ENCODE measurements around the gene TRIM59. TPM values are rescaled to one million over a fixed set of nuclear protein-coding genes. Genes with fewer than 3 reads are reported as not detected.
"Not testable (repeated sequence)": the region's sequence is repeated elsewhere in the genome, so short reads cannot be mapped to it uniquely, and the experiment has no call there.

Gene TRIM59
- total RNA-seq, 2 donors from 2014 or later: 7.5 to 16.6 TPM

DNA sequence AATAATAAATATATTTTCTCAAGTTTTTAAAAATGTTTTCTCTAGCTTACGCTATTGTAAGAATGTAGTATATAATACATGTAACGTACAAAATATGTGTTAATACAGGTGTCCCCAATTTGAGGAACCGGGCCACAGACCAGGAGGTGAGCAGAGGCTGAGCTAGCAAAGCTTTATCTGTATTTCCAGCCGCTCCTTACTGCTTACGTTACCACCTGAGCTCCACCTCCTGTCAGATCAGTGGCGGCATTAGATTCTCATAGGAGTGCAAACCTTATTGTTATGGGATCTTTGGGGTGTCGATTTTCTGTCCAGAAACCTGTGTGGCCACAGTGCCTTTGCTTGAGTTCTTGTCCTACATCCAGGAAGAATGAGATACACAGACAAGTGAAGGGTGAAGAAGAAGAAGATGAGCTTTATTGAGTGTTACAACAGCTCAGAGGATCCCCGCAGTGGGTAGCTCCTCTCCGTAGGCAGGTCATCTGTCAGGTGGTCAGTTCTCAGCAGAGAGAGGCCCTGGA lies 9.9 kb upstream of the TRIM59 start:
- Histone ChIP-seq H3K36me3 (no peaks in the 10 kb centered on the region), H3K4me1 (no peaks in the 10 kb centered on the region), H3K27ac (no peak overlapping the region), H3K9ac (ENCODE audit: low read depth in 2 of 2, low read length in 2 of 2) (no peak overlapping the region), H3K4me3 (no peak overlapping the region), H3K9me3 (no peaks in the 10 kb centered on the region), H3K27me3 (no peaks in the 10 kb centered on the region)
- intact Hi-C loops (cut with DNase I): no loop called here
- DNase-seq: no peak
- TF ChIP-seq, protein P1, sequence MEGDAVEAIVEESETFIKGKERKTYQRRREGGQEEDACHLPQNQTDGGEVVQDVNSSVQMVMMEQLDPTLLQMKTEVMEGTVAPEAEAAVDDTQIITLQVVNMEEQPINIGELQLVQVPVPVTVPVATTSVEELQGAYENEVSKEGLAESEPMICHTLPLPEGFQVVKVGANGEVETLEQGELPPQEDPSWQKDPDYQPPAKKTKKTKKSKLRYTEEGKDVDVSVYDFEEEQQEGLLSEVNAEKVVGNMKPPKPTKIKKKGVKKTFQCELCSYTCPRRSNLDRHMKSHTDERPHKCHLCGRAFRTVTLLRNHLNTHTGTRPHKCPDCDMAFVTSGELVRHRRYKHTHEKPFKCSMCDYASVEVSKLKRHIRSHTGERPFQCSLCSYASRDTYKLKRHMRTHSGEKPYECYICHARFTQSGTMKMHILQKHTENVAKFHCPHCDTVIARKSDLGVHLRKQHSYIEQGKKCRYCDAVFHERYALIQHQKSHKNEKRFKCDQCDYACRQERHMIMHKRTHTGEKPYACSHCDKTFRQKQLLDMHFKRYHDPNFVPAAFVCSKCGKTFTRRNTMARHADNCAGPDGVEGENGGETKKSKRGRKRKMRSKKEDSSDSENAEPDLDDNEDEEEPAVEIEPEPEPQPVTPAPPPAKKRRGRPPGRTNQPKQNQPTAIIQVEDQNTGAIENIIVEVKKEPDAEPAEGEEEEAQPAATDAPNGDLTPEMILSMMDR (IDR thresholded peaks at IDR 0.05): no peak

DNA sequence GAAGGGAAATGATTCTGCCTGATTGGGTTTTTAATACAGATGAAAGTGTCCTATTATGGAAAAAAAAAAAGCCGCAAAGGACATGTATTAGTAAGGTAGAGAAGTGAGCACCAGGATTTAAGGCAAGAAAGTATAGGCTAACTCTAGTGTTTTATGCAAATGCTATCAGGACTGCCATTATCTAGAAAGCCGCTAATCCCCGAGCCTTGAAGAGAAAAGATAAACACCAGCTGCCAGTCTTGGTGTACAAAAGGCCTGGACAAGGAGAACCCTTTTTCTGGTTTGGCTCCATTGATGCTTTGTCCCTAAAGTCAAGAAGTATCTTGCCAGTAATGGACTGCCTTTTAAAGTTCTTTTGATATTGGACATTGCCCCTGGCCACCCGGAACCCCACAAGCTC lies 8.6 kb upstream of the TRIM59 start:
- Histone ChIP-seq H3K27ac (no peak overlapping the region), H3K9me3 (no peaks in the 10 kb centered on the region), H3K9ac (ENCODE audit: low read depth in 2 of 2, low read length in 2 of 2) (no peak overlapping the region), H3K36me3 (no peaks in the 10 kb centered on the region), H3K4me3 (no peak overlapping the region), H3K4me1 (no peaks in the 10 kb centered on the region), H3K27me3 (no peaks in the 10 kb centered on the region)
- intact Hi-C loops (cut with DNase I): no loop called here
- no peak for DNase-seq
- TF ChIP-seq, protein P1 (IDR thresholded peaks at IDR 0.05): no peak

DNA sequence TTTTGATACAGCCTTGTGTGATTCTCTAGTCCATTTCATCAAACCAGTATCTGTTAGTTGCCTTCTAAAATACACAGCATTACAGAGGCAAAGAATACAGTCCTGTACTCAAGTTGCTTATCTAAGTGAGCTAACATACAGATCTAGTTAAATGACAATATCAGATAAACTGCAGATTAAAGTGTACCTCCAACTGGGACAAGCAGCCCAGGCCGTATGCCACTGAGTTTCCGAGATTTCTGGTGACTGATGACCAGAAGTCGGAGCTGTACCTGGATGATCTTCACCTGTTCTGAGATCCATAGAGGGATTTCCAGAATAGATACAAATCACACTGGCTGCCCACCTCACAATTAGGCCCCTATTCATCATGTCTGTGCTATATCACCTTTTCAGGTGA lies 6.3 kb upstream of the TRIM59 start:
- Histone ChIP-seq H3K27ac (no peak overlapping the region), H3K9me3 (no peaks in the 10 kb centered on the region), H3K9ac (ENCODE audit: low read depth in 2 of 2, low read length in 2 of 2) (no peak overlapping the region), H3K4me1 (no peaks in the 10 kb centered on the region), H3K36me3 (no peaks in the 10 kb centered on the region), H3K27me3 (no peaks in the 10 kb centered on the region), H3K4me3 (no peak overlapping the region)
- DNase-seq: no peak
- TF ChIP-seq, protein P1 (IDR thresholded peaks at IDR 0.05): no peak
- intact Hi-C loops (cut with DNase I): no loop called here

DNA sequence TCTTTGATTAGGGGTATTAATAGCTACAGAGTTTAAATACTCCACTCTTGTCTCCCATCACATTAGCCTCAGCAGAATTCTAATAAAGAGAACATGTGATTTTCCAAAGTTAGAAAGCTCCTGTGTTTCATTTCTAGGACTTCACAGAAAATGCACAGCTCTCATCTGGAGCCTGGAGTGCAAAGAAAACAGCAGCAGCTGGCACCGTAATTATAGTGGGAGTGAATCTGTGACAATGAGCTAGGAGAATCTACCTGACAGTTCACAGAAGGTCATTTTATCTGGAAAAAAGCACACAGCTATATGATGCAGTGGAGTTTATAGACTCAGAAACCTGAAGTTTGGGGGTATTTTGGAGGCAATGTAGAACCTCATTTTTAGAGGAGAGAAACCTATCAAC lies 5.4 kb upstream of the TRIM59 start:
- no peaks in the 10 kb centered on the region for H3K9me3 ChIP-seq
- H3K9ac ChIP-seq (ENCODE audit: low read depth in 2 of 2, low read length in 2 of 2): no peak overlapping the region
- intact Hi-C loops (cut with DNase I): no loop called here
- H3K27ac ChIP-seq: no peak overlapping the region
- DNase-seq: no peak
- TF ChIP-seq, protein P1 (IDR thresholded peaks at IDR 0.05): no peak
- no peaks in the 10 kb centered on the region for H3K4me1 ChIP-seq
- H3K36me3 ChIP-seq: no peaks in the 10 kb centered on the region
- H3K27me3 ChIP-seq: no peaks in the 10 kb centered on the region
- H3K4me3 ChIP-seq: no peak overlapping the region

DNA sequence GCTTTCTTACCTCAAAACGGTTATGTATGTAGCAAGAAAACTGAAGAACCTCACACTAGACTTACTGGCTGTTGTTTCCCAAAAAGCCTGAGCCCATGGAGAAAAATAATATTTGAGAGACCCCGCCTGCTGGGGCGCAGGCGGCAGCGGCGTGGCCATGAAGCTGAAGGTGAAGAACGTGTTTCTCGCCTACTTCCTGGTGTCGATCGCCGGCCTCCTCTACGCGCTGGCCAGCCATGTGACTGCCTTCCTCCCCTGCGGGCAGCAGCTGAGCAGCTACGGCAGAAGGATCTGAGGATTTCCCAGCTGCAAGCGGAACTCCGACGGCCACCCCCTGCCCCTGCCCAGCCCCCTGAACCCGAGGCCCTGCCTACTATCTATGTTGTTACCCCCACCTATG lies 2.7 kb upstream of the TRIM59 start:
- H3K36me3 ChIP-seq; H3K4me1 ChIP-seq; intact Hi-C loops (cut with DNase I); H3K4me3 ChIP-seq; H3K27ac ChIP-seq; H3K9ac ChIP-seq (ENCODE audit: low read depth in 2 of 2, low read length in 2 of 2); H3K9me3 ChIP-seq; H3K27me3 ChIP-seq; DNase-seq: not testable (repeated sequence)

DNA sequence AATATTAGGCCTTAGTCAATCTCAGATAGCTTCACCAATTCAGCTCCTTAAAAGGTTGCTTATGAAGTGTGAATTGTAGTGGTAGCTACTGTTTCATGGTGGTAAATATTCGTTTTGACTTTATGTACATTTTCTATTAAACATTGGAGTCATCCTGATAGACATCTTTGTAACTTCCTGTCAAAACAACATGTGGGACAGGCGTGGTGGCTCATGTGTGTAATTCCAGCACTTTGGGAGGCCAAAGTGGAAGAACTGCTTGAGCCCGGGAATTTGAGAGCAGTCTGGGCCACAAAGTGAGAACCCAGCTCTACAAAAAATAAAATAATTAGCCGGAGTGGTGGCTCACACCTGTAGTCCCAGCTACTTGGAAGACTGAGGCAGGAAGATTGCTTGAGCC lies 2.0 kb upstream of the TRIM59 start:
- H3K27me3 ChIP-seq: no peaks in the 10 kb centered on the region

More for the DNA sequence above, 2.0 kb upstream of the TRIM59 start:
- no peaks in the 10 kb centered on the region for H3K4me1 ChIP-seq
- no peaks in the 10 kb centered on the region for H3K36me3 ChIP-seq
- no peak for DNase-seq
- H3K4me3 ChIP-seq: no peak overlapping the region
- no peak overlapping the region for H3K27ac ChIP-seq
- TF ChIP-seq, protein P1 (IDR thresholded peaks at IDR 0.05): no peak
- intact Hi-C loops (cut with DNase I): no loop called here
- H3K9ac ChIP-seq (ENCODE audit: low read depth in 2 of 2, low read length in 2 of 2): no peak overlapping the region
- no peaks in the 10 kb centered on the region for H3K9me3 ChIP-seq

All from colonic mucosa (tissue), 4 donors.